IMR-90 (cell line): ENCODE data around the gene CAMTA1. TPM values are rescaled to one million over a fixed set of nuclear protein-coding genes. Genes with fewer than 3 reads are reported as not detected.
A peak's percentile ranks its signal among the peaks of the same experiment; 100 is the strongest.

Source experiments
- ATAC-seq: fragments of 200-7000 bp; cut with Tn5 transposase; 2 replicates; pipeline ENCODE4 v1.9.1; 2020; ENCODE audit warnings: low read depth, mild to moderate bottlenecking, moderate library complexity
- BruUV-seq: library from RNA; stranded (reverse); fragments of 400-500 nt; replicated peaks from 2 replicates; lab custom pipeline; 2021; lab: Mats Ljungman, UMichigan
- CTCF ChIA-PET: fragments of 300-600 bp; formaldehyde crosslinking; extraction: SDS; loops from one replicate; lab custom pipeline; 2021; ENCODE audit warnings: antibody characterized with exemption; lab: Yijun Ruan, JAX
- POLR2A ChIA-PET: fragments of 300-600 bp; sonication (Branson Sonifier 250); formaldehyde crosslinking; loops from one replicate; lab custom pipeline; 2022; ENCODE audit warnings: antibody characterized with exemption; ENCODE audit not compliant: unreplicated experiment; lab: Charles Lee
- DNase-seq: peaks from one replicate; pipeline ENCODE4 v3.0.0; 2013
- H2AFZ ChIP-seq: replicated peaks from 2 replicates; pipeline ENCODE3; 2013; ENCODE audit warnings: low read length, mild to moderate bottlenecking; ENCODE audit not compliant: poor library complexity
- H2AK5ac ChIP-seq: 2 replicates; pipeline ENCODE4 v1.6.1; 2013; ENCODE audit warnings: low read depth, low read length, inconsistent platforms
- H2AK9ac ChIP-seq: replicated peaks from 2 replicates; pipeline ENCODE3; 2013; ENCODE audit warnings: mild to moderate bottlenecking, low read depth, low read length, moderate library complexity; ENCODE audit not compliant: poor library complexity
- H2BK120ac ChIP-seq: 2 replicates; pipeline ENCODE4 v1.6.1; 2013; ENCODE audit warnings: low read depth, low read length, inconsistent platforms
- H2BK15ac ChIP-seq: 3 replicates; pipeline ENCODE4 v1.6.1; 2013; ENCODE audit warnings: low read depth, low read length, inconsistent platforms
- H2BK20ac ChIP-seq: 2 replicates; pipeline ENCODE4 v1.6.1; 2013; ENCODE audit warnings: low read depth, mild to moderate bottlenecking, inconsistent platforms, low read length, moderate library complexity
- H2BK5ac ChIP-seq: 2 replicates; pipeline ENCODE4 v1.6.1; 2013; ENCODE audit warnings: mild to moderate bottlenecking, low read depth, low read length, inconsistent platforms; ENCODE audit not compliant: poor library complexity, severe bottlenecking
- H3K14ac ChIP-seq: replicated peaks from 2 replicates; pipeline ENCODE4 v1.6.1; 2013; ENCODE audit warnings: low read depth, low read length, inconsistent platforms
- H3K18ac ChIP-seq: 2 replicates; pipeline ENCODE4 v1.6.1; 2013; ENCODE audit warnings: low read depth, low read length, control low read depth
- H3K23ac ChIP-seq: 2 replicates; pipeline ENCODE4 v1.6.1; 2013; ENCODE audit warnings: low read depth, low read length, inconsistent platforms
- H3K27ac ChIP-seq: 2 replicates; pipeline ENCODE4 v1.5.1; 2013; ENCODE audit warnings: mild to moderate bottlenecking, control low read depth, low read length; ENCODE audit not compliant: insufficient read depth
- H3K27me3 ChIP-seq: 2 replicates; pipeline ENCODE4 v1.6.1; 2013; ENCODE audit warnings: low read length; ENCODE audit not compliant: control insufficient read depth, insufficient read depth
- H3K36me3 ChIP-seq: 2 replicates; pipeline ENCODE4 v1.6.1; 2013; ENCODE audit warnings: low read length, mixed read lengths; ENCODE audit not compliant: control insufficient read depth, insufficient read depth
- H3K4ac ChIP-seq: 2 replicates; pipeline ENCODE4 v1.6.1; 2013; ENCODE audit warnings: low read depth, low read length, inconsistent platforms
- H3K4me1 ChIP-seq: 2 replicates; pipeline ENCODE4 v1.6.1; 2013; ENCODE audit warnings: low read length, mixed read lengths; ENCODE audit not compliant: control insufficient read depth, insufficient read depth
- H3K4me2 ChIP-seq: 2 replicates; pipeline ENCODE4 v1.6.1; 2013; ENCODE audit warnings: low read depth, mild to moderate bottlenecking, control low read depth, low read length, moderate library complexity
- H3K4me3 ChIP-seq: 2 replicates; pipeline ENCODE4 v1.5.1; 2013; ENCODE audit warnings: low read depth, mild to moderate bottlenecking, control low read depth, low read length, moderate library complexity; ENCODE audit not compliant: insufficient read depth
- H3K56ac ChIP-seq: 2 replicates; pipeline ENCODE4 v1.6.1; 2013; ENCODE audit warnings: low read length, inconsistent platforms; ENCODE audit not compliant: insufficient read depth; ENCODE audit errors: extremely low read depth
- H3K79me1 ChIP-seq, 2 experiments: 2 replicates each; pipeline ENCODE4 v1.6.1; 2013; ENCODE audit warnings: low read length in 2 of 2, inconsistent platforms in 1 of 2, low read depth in 1 of 2
- H3K9ac ChIP-seq: 2 replicates; pipeline ENCODE4 v1.6.1; 2013; ENCODE audit warnings: low read depth, low read length, control low read depth
- H3K9me1 ChIP-seq: 2 replicates; pipeline ENCODE4 v1.6.1; 2013; ENCODE audit warnings: low read length, inconsistent platforms; ENCODE audit not compliant: insufficient read depth
- H3K9me3 ChIP-seq: 2 replicates; pipeline ENCODE4 v1.6.1; 2013; ENCODE audit warnings: low read length; ENCODE audit not compliant: control insufficient read depth, insufficient read depth
- H4K20me1 ChIP-seq: 2 replicates; pipeline ENCODE4 v1.6.1; 2013; ENCODE audit warnings: low read length, inconsistent platforms; ENCODE audit not compliant: insufficient read depth
- H4K5ac ChIP-seq: 2 replicates; pipeline ENCODE4 v1.6.1; 2013; ENCODE audit warnings: mild to moderate bottlenecking, low read depth, low read length, control low read depth
- H4K8ac ChIP-seq, 2 experiments: 2 replicates each; pipeline ENCODE4 v1.6.1; 2013; ENCODE audit warnings: low read depth in 2 of 2, low read length in 2 of 2, control low read depth in 1 of 2, inconsistent platforms in 1 of 2
- H4K91ac ChIP-seq: 2 replicates; pipeline ENCODE4 v1.6.1; 2013; ENCODE audit warnings: low read depth, low read length, inconsistent platforms; ENCODE audit not compliant: insufficient read depth
- CEBPB ChIP-seq: IDR thresholded peaks from 2 replicates; pipeline ENCODE4 v1.6.1; 2012; ENCODE audit warnings: low read depth, low read length, improper control_type of control experiment
- CTCF ChIP-seq: conservative IDR thresholded peaks from 2 replicates; pipeline ENCODE4 v1.5.1; 2012; ENCODE audit warnings: mild to moderate bottlenecking, low read depth, low read length, improper control_type of control experiment
- FOS ChIP-seq: fragments of 150-350 bp; IDR thresholded peaks from 2 replicates; pipeline ENCODE4 v1.6.1; 2016; ENCODE audit warnings: low read depth, low read length
- POLR2A ChIP-seq: IDR thresholded peaks from 2 replicates; pipeline ENCODE4 v1.6.1; 2012; ENCODE audit warnings: mild to moderate bottlenecking, low read depth, low read length
- WGBS, 2 experiments: methylation state at CpG; one replicate each; pipeline versions ENCODE4 v1.1.5 to v1.1.7; 2013; ENCODE audit warnings: missing lambda C conversion rate in 2 of 2; ENCODE audit not compliant: insufficient read length in 1 of 2; ENCODE audit errors: extremely low coverage in 2 of 2; 5-methylcytosine and 5-hydroxymethylcytosine counted together
- dilution Hi-C: fragments of 300-500 bp; cut with HindIII; formaldehyde crosslinking; loops from one replicate; pipeline ENCODE4 v1.14.3; 2018; ENCODE audit warnings: low sequenced_read_pairs; ENCODE audit not compliant: unreplicated experiment
- in situ Hi-C: fragments of 300-500 bp; cut with MboI; formaldehyde crosslinking; loops from 3 replicates; pipeline ENCODE4 v1.14.3; 2019; ENCODE audit warnings: low sequenced_read_pairs, inconsistent platforms, mixed read lengths
- intact Hi-C: fragments of 100-400 bp; cut with micrococcal nuclease; formaldehyde crosslinking; loops from 2 replicates; pipeline ENCODE4 v1.10.0; 2022
- polyA plus RNA-seq, 3 experiments: library from polyadenylated mRNA; depleted of rRNA; stranded (reverse); fragments of >200 nt; gene quantifications; 2 replicates each; pipeline ENCODE4 v1.2.3, GENCODE V29; 2012; ENCODE audit warnings: low replicate concordance in 1 of 3
- total RNA-seq: library from RNA; depleted of rRNA; stranded (reverse); fragments of >200 nt; gene quantifications from 2 replicates; pipeline ENCODE4 v1.2.3, GENCODE V29; 2012

The CAMTA1 gene
- total and polyA plus RNA-seq, 2 of the 4 experiments (the other 2 are of a cell fraction): 35.5 to 74.3 TPM

- H3K9me3 ChIP-seq: no peaks in the 10 kb centered on the region
- no peak overlapping the region for H3K23ac ChIP-seq
- intact Hi-C loops (no loop called here), in situ Hi-C loops (no loop called here), dilution Hi-C loops (no loop called here)
- no peaks in the 10 kb centered on the region for H3K9me1 ChIP-seq
- H3K9ac ChIP-seq: no peak overlapping the region
- peak overlapping the region; percentile 48 for H2AFZ ChIP-seq
- H3K36me3 ChIP-seq: no peaks in the 10 kb centered on the region
- H3K56ac ChIP-seq: no peak overlapping the region
- no peak overlapping the region for H3K27ac ChIP-seq
- 63% methylated on average over 1 of the region's 12 CpGs; no CpG with 5 or more reads in 1 of the 2 experiments for WGBS, 2 experiments
- peak overlapping the region; percentile 40 for H2AK9ac ChIP-seq
- no peak overlapping the region for H3K4ac ChIP-seq
- no peak overlapping the region for H3K4me2 ChIP-seq
- H4K20me1 ChIP-seq: no peaks in the 10 kb centered on the region
- H2BK120ac ChIP-seq: no peak overlapping the region
- H4K5ac ChIP-seq: no peak overlapping the region
- H3K4me3 ChIP-seq: no peak overlapping the region
- no peak for DNase-seq
- TF ChIP-seq CTCF (no peak), POLR2A (no peak), FOS (no peak), CEBPB (no peak)
- no peak overlapping the region for H4K8ac ChIP-seq
- H3K79me1 ChIP-seq: no peaks in the 10 kb centered on the region
- no peak overlapping the region for H2AK5ac ChIP-seq
- no peak overlapping the region for H2BK15ac ChIP-seq
- ChIA-PET POLR2A (no interaction called here), CTCF (no interaction called here)
- H3K27me3 ChIP-seq: peaks cover 48% of the 10 kb centered on the region
- BruUV-seq: no TSS peak
- peaks cover 4% of the 10 kb centered on the region; the same call in 1 of the 2 replicates for H3K4me1 ChIP-seq
- H3K18ac ChIP-seq: no peak overlapping the region
- H2BK5ac ChIP-seq: no peak overlapping the region
- no peak overlapping the region for H2BK20ac ChIP-seq
- ATAC-seq: no peak
- no peak overlapping the region for H4K91ac ChIP-seq
- H3K14ac ChIP-seq: no peak overlapping the region
These were observed 143.0 kb downstream of the CAMTA1 start for GRCh38 chr1:6928106-6928885.
